ENCODE results near the gene CERS5.

Gene CERS5

GRCh38 chr12:50123203-50123602 lies 44.0 kb downstream of the CERS5 start:
- H3K4me3 ChIP-seq (ENCODE audit: low read depth, low read length) = no peak overlapping the region
- peak; percentile 30 for DNase-seq (ENCODE audit: low read depth)
- TF ChIP-seq CTCF (IDR thresholded peaks at IDR 0.05; ENCODE audit: low read depth, low read length) = no peak
- TF ChIP-seq POLR2A (IDR thresholded peaks at IDR 0.05; ENCODE audit: extremely low read depth, insufficient read length) = no peak

- TF ChIP-seq, protein P1, sequence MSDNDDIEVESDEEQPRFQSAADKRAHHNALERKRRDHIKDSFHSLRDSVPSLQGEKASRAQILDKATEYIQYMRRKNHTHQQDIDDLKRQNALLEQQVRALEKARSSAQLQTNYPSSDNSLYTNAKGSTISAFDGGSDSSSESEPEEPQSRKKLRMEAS (IDR thresholded peaks at IDR 0.05; ENCODE audit: low read depth, low read length) = no peak
- no peak for TF ChIP-seq POLR2A (IDR thresholded peaks at IDR 0.05; ENCODE audit: extremely low read depth, insufficient read length)
- H3K4me3 ChIP-seq (ENCODE audit: low read depth, low read length) = no peak overlapping the region
- DNase-seq (ENCODE audit: low read depth) = no peak
Observed at GRCh38 chr12:50121641-50122040, 45.5 kb downstream of the CERS5 start.

DNA sequence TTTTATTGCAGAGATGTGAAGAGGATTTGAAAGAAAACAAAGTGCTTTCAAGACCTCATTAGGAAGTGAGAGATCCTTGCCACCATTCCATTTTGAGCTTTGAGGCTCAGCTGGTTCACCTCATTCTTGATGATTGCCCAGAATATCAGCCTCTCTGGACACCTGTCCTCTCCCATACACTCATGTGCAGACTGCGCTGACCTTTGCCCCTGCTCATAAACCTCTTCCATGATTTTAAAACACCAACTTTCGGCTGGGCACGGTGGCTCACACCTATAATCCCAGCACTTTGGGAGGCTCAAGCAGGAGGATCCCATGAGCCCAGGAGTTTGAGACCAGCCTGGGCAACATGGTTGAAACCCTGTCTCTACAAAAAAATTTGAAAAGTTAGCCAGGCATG lies 46.2 kb downstream of the CERS5 start:
- TF ChIP-seq MYC (IDR thresholded peaks at IDR 0.05; ENCODE audit: low read depth, low read length) (no peak), CTCF (IDR thresholded peaks at IDR 0.05; ENCODE audit: low read depth, low read length) (no peak), POLR2A (IDR thresholded peaks at IDR 0.05; ENCODE audit: extremely low read depth, insufficient read length) (no peak)
- TF ChIP-seq, protein P1 (IDR thresholded peaks at IDR 0.05; ENCODE audit: low read depth, low read length) = no peak
- DNase-seq (ENCODE audit: low read depth) = no peak

DNA sequence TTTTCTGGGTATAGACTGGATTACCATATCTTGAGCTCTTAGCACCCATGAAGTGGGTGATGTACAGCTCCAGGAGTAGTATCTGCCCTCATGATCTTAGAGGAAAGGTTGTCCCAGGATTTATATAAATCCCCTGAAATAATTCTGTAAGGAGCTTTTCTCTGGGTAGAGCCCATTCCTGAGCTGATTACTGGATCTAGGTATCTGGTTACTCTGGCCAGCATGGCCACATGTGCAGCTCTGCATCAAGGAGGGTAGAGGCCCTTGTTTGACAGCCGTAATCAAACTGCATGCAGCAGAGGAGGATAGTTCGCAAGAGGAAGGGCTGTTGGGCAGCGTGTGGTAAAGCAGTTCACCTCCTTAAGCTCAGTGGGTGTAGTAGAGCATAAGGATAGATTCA lies 46.6 kb downstream of the CERS5 start:
- no peak for DNase-seq (ENCODE audit: low read depth)
- TF ChIP-seq, protein P1 (IDR thresholded peaks at IDR 0.05; ENCODE audit: low read depth, low read length) = no peak
- no peak for TF ChIP-seq POLR2A (IDR thresholded peaks at IDR 0.05; ENCODE audit: extremely low read depth, insufficient read length)
- no peak for TF ChIP-seq MYC (IDR thresholded peaks at IDR 0.05; ENCODE audit: low read depth, low read length)
- TF ChIP-seq CTCF (IDR thresholded peaks at IDR 0.05; ENCODE audit: low read depth, low read length) = no peak
- H3K4me3 ChIP-seq (ENCODE audit: low read depth, low read length) = no peak overlapping the region

More for the DNA sequence above, 46.2 kb downstream of the CERS5 start:
- H3K4me3 ChIP-seq (ENCODE audit: low read depth, low read length) = no peak overlapping the region

DNA sequence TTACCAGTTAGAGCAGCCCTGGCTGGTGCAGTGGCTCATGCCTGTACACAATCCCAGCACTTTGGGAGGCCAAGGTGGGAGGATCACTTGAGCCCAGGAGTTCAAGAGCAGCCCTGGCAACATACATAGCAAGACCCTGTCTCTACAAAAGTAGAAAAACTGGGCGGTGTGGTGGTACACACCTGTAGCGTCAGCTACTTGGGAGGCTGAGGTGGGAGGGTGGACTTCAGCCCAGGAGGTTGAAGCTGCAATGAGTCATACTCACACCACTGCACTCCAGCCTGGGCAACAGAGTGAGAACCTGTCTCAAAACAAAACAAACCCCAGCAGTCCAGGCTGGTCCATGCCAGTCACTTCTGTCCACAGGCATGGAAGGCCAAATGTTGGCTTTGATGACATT lies 47.8 kb downstream of the CERS5 start:
- no peak for DNase-seq (ENCODE audit: low read depth)
- H3K4me3 ChIP-seq (ENCODE audit: low read depth, low read length) = no peak overlapping the region
- TF ChIP-seq POLR2A (IDR thresholded peaks at IDR 0.05; ENCODE audit: extremely low read depth, insufficient read length) (no peak), MYC (IDR thresholded peaks at IDR 0.05; ENCODE audit: low read depth, low read length) (no peak), CTCF (IDR thresholded peaks at IDR 0.05; ENCODE audit: low read depth, low read length) (no peak)
- TF ChIP-seq, protein P1 (IDR thresholded peaks at IDR 0.05; ENCODE audit: low read depth, low read length) = no peak

DNA sequence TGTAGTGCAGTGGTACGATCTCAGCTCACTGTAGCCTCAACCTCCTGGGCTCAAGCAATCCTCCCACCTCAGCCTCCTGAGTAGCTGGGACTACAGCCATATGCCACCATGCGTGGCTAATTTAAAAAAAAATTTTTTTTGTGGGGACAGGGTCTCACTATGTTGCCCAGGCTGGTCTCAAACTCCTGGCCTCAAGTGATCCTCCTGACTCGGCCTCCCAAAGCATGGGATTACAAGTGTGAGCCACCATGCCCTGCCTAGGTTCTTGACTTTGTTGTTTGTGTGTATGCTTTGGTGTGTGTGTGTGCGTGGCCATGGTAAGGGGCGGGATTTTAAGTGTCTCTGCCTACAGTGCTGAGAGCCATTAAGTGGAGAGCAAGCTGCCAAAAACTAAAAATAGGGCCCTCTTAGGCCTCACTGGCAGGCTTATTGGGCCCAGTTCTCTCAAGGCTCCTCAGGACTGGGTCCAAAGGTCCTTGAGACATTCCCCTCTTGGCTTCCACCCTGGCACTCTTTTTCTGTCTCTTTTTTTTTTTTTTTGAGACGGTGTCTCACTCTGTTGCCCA lies 50.0 kb downstream of the CERS5 start:
- DNase-seq (ENCODE audit: low read depth) = no peak
- TF ChIP-seq CTCF (IDR thresholded peaks at IDR 0.05; ENCODE audit: low read depth, low read length) (no peak), POLR2A (IDR thresholded peaks at IDR 0.05; ENCODE audit: extremely low read depth, insufficient read length) (no peak), MYC (IDR thresholded peaks at IDR 0.05; ENCODE audit: low read depth, low read length) (no peak)
- TF ChIP-seq, protein P1 (IDR thresholded peaks at IDR 0.05; ENCODE audit: low read depth, low read length) = no peak
- no peak overlapping the region for H3K4me3 ChIP-seq (ENCODE audit: low read depth, low read length)

Data from NB4 (cell line).